ENCODE data around the gene NTNG1.

NTNG1 gene

GRCh38 chr1:107264007-107264406, 123.2 kb downstream of the NTNG1 start:
- no peak for DNase-seq

- DNase-seq = no peak
Measured at GRCh38 chr1:107264561-107264960, 123.7 kb downstream of the NTNG1 start.

- no peak for DNase-seq
Measured at GRCh38 chr1:107267489-107267888, 126.7 kb downstream of the NTNG1 start.

- DNase-seq = no peak
Measured at GRCh38 chr1:107272321-107272720, 131.5 kb downstream of the NTNG1 start.

- no peak for DNase-seq
Measured at GRCh38 chr1:107273515-107273914, 132.7 kb downstream of the NTNG1 start.

- no peak for DNase-seq
Measured at GRCh38 chr1:107274227-107274626, 133.4 kb downstream of the NTNG1 start.

GRCh38 chr1:107276247-107276646, 135.4 kb downstream of the NTNG1 start:
- no peak for DNase-seq

- no peak for DNase-seq
Measured at GRCh38 chr1:107277022-107277421, 136.2 kb downstream of the NTNG1 start.

- DNase-seq = no peak
Measured at GRCh38 chr1:107286125-107286524, 145.3 kb downstream of the NTNG1 start.

- no peak for DNase-seq
Measured at GRCh38 chr1:107291987-107292386, 151.1 kb downstream of the NTNG1 start.

- DNase-seq = no peak
Measured at GRCh38 chr1:107293901-107294613, 153.2 kb downstream of the NTNG1 start.

- no peak for DNase-seq
Measured at GRCh38 chr1:107294686-107295085, 153.8 kb downstream of the NTNG1 start.

GRCh38 chr1:107297681-107298080, 156.8 kb downstream of the NTNG1 start:
- no peak for DNase-seq

GRCh38 chr1:107298526-107298925, 157.7 kb downstream of the NTNG1 start:
- DNase-seq = no peak

GRCh38 chr1:107299521-107299920, 158.7 kb downstream of the NTNG1 start:
- no peak for DNase-seq

GRCh38 chr1:107309962-107310361, 169.1 kb downstream of the NTNG1 start:
- no peak for DNase-seq

- no peak for DNase-seq
Measured at GRCh38 chr1:107315652-107316051, 174.8 kb downstream of the NTNG1 start.

- DNase-seq = no peak
Measured at GRCh38 chr1:107318932-107319331, 178.1 kb downstream of the NTNG1 start.

- DNase-seq = no peak
Measured at GRCh38 chr1:107323784-107324183, 182.9 kb downstream of the NTNG1 start.

- no peak for DNase-seq
Measured at GRCh38 chr1:107326824-107327445, 186.1 kb downstream of the NTNG1 start.

- DNase-seq = no peak
Measured at GRCh38 chr1:107327446-107327845, 186.6 kb downstream of the NTNG1 start.

- no peak for DNase-seq
Measured at GRCh38 chr1:107328087-107328486, 187.2 kb downstream of the NTNG1 start.

- DNase-seq = no peak
Measured at GRCh38 chr1:107339775-107340174, 198.9 kb downstream of the NTNG1 start.

GRCh38 chr1:107342316-107342715, 201.5 kb downstream of the NTNG1 start:
- no peak for DNase-seq

- DNase-seq = no peak
Measured at GRCh38 chr1:107342768-107343167, 201.9 kb downstream of the NTNG1 start.

Data from stimulated activated CD4-positive, alpha-beta T cell treated with anti-CD3 and anti-CD28 coated beads, Interleukin-12 subunit alpha, Interleukin-12 subunit beta, amount 100 ng/mL, for 4 hours (primary cell).